CD4-positive, alpha-beta T cell treated with Interleukin-6 for 4 hours (primary cell): ENCODE measurements around the gene C14orf93.
"Not testable (repeated sequence)": the region's sequence is repeated elsewhere in the genome, so short reads cannot be mapped to it uniquely, and the experiment has no call there.

Source experiments
- DNase-seq: peaks from one replicate; pipeline ENCODE4 v3.0.0-alpha.2; 2020; ENCODE audit warnings: mixed read lengths

C14orf93 gene

GRCh38 chr14:22966783-22967269, 43.1 kb downstream of the C14orf93 start:
- no peak for DNase-seq

GRCh38 chr14:22965916-22966782, 43.8 kb downstream of the C14orf93 start:
- not testable (repeated sequence) for DNase-seq

GRCh38 chr14:22962061-22962676, 47.8 kb downstream of the C14orf93 start:
- no peak for DNase-seq

- no peak for DNase-seq
Measured at GRCh38 chr14:22955702-22956569, 54.0 kb downstream of the C14orf93 start.

GRCh38 chr14:22952418-22952817, 57.5 kb downstream of the C14orf93 start:
- no peak for DNase-seq

GRCh38 chr14:22951795-22952194, 58.1 kb downstream of the C14orf93 start:
- not testable (repeated sequence) for DNase-seq

- DNase-seq = no peak
Measured at GRCh38 chr14:22945642-22946041, 64.3 kb downstream of the C14orf93 start.

GRCh38 chr14:22939684-22940083, 70.3 kb downstream of the C14orf93 start:
- DNase-seq = no peak
